Muscle layer of duodenum (tissue), 2 donors: ENCODE measurements around the gene MPPE1.
"Not testable (repeated sequence)": the region's sequence is repeated elsewhere in the genome, so short reads cannot be mapped to it uniquely, and the experiment has no call there.

Experiments
- H3K27ac ChIP-seq: one replicate; pipeline ENCODE4 v1.7.0; 2013; ENCODE audit warnings: mild to moderate bottlenecking, low read length
- H3K27me3 ChIP-seq: one replicate; pipeline ENCODE4 v1.7.0; 2013; ENCODE audit warnings: low read depth, mild to moderate bottlenecking, control low read depth, low read length
- H3K36me3 ChIP-seq, 2 donors: one replicate each; pipeline ENCODE4 v1.7.0; 2013; ENCODE audit warnings: low read length in 2 of 2, control low read depth in 1 of 2, mild to moderate bottlenecking in 1 of 2; ENCODE audit not compliant: insufficient read depth in 2 of 2, control insufficient read depth in 1 of 2
- H3K4me1 ChIP-seq, 2 donors: one replicate each; pipeline ENCODE4 v1.7.0; 2013; ENCODE audit warnings: low read length in 2 of 2, mild to moderate bottlenecking in 2 of 2, control low read depth in 1 of 2, moderate library complexity in 1 of 2; ENCODE audit not compliant: insufficient read depth in 2 of 2, control insufficient read depth in 1 of 2
- H3K4me3 ChIP-seq, 2 donors: one replicate each; pipeline ENCODE4 v1.7.0; 2013; ENCODE audit warnings: low read length in 2 of 2, low read depth in 1 of 2, mild to moderate bottlenecking in 1 of 2
- H3K9me3 ChIP-seq, 2 donors: one replicate each; pipeline ENCODE4 v1.7.0; 2013; ENCODE audit warnings: low read length in 2 of 2, control low read depth in 1 of 2, mild to moderate bottlenecking in 1 of 2; ENCODE audit not compliant: control insufficient read depth in 1 of 2
- donor health status: healthy.

Gene MPPE1

GRCh38 chr18:11919522-11919921 is 11.4 kb upstream of the MPPE1 start:
- not testable (repeated sequence) for H3K27ac ChIP-seq

GRCh38 chr18:11916880-11917279 is 8.8 kb upstream of the MPPE1 start:
- not testable (repeated sequence) for H3K27me3 ChIP-seq, H3K27ac ChIP-seq, H3K9me3 ChIP-seq, H3K4me1 ChIP-seq, H3K36me3 ChIP-seq, H3K4me3 ChIP-seq

More at GRCh38 chr18:11919522-11919921, 11.4 kb upstream of the MPPE1 start:
- H3K36me3 ChIP-seq, H3K4me1 ChIP-seq, H3K9me3 ChIP-seq, H3K27me3 ChIP-seq, H3K4me3 ChIP-seq: not testable (repeated sequence)

GRCh38 chr18:11909591-11910026 is 1.5 kb upstream of the MPPE1 start:
- Histone ChIP-seq H3K36me3 (peaks cover 0 to 19% of the 10 kb centered on the region in 2 donors), H3K27me3 (no peaks in the 10 kb centered on the region), H3K27ac (peak overlapping the region; percentile 98), H3K4me3 (peak overlapping the region in 1 of 2 donors; percentile 93), H3K4me1 (peaks cover 0 to 8% of the 10 kb centered on the region in 2 donors), H3K9me3 (no peaks in the 10 kb centered on the region)

- Histone ChIP-seq H3K36me3 (peaks cover 0 to 23% of the 10 kb centered on the region in 2 donors), H3K4me1 (peaks cover 0 to 8% of the 10 kb centered on the region in 2 donors), H3K4me3 (peak overlapping the region; percentile 77 to 93), H3K27ac (peak overlapping the region; percentile 98), H3K27me3 (no peaks in the 10 kb centered on the region), H3K9me3 (no peaks in the 10 kb centered on the region)
These were observed 941 bp upstream of the MPPE1 start for GRCh38 chr18:11909061-11909455.

GRCh38 chr18:11906926-11907874 is 917 bp downstream of the MPPE1 start:
- Histone ChIP-seq H3K4me1 (peaks cover 0 to 8% of the 10 kb centered on the region in 2 donors), H3K27me3 (no peaks in the 10 kb centered on the region), H3K36me3 (peaks cover 8 to 34% of the 10 kb centered on the region in 2 donors), H3K4me3 (peak overlapping the region; percentile 77 to 93), H3K27ac (peak overlapping the region; percentile 98), H3K9me3 (no peaks in the 10 kb centered on the region)

- H3K36me3 ChIP-seq, result peaks cover 12 to 34% of the 10 kb centered on the region in 2 donors
These were observed 1.9 kb downstream of the MPPE1 start for GRCh38 chr18:11906176-11906575.

GRCh38 chr18:11905613-11906012 is 2.5 kb downstream of the MPPE1 start:
- peaks cover 0 to 8% of the 10 kb centered on the region in 2 donors for H3K4me1 ChIP-seq
- no peaks in the 10 kb centered on the region for H3K9me3 ChIP-seq
- H3K27ac ChIP-seq, result no peak overlapping the region
- no peaks in the 10 kb centered on the region for H3K27me3 ChIP-seq
- no peak overlapping the region for H3K4me3 ChIP-seq
- H3K36me3 ChIP-seq, result peaks cover 12 to 34% of the 10 kb centered on the region in 2 donors

More at GRCh38 chr18:11906176-11906575, 1.9 kb downstream of the MPPE1 start:
- Histone ChIP-seq H3K27me3 (no peaks in the 10 kb centered on the region), H3K4me3 (no peak overlapping the region), H3K27ac (no peak overlapping the region), H3K9me3 (no peaks in the 10 kb centered on the region), H3K4me1 (peaks cover 0 to 8% of the 10 kb centered on the region in 2 donors)

- H3K4me3 ChIP-seq, result no peak overlapping the region
- H3K27ac ChIP-seq, result no peak overlapping the region
- no peaks in the 10 kb centered on the region for H3K27me3 ChIP-seq
- peaks cover 12 to 27% of the 10 kb centered on the region in 2 donors for H3K36me3 ChIP-seq
- H3K9me3 ChIP-seq, result no peaks in the 10 kb centered on the region
- peaks cover 0 to 8% of the 10 kb centered on the region in 2 donors for H3K4me1 ChIP-seq
These were observed 5.4 kb downstream of the MPPE1 start for GRCh38 chr18:11902522-11903292.

- Histone ChIP-seq H3K36me3 (peaks cover 12 to 33% of the 10 kb centered on the region in 2 donors), H3K4me3 (no peak overlapping the region), H3K27ac (no peak overlapping the region), H3K4me1 (peaks cover 0 to 2% of the 10 kb centered on the region in 2 donors), H3K9me3 (no peaks in the 10 kb centered on the region), H3K27me3 (no peaks in the 10 kb centered on the region)
These were observed 6.2 kb downstream of the MPPE1 start for GRCh38 chr18:11901826-11902438.

GRCh38 chr18:11899063-11899462 is 9.1 kb downstream of the MPPE1 start:
- Histone ChIP-seq H3K4me1 (no peaks in the 10 kb centered on the region), H3K27me3 (no peaks in the 10 kb centered on the region), H3K9me3 (no peaks in the 10 kb centered on the region), H3K27ac (no peak overlapping the region), H3K4me3 (no peak overlapping the region), H3K36me3 (peaks cover 18 to 29% of the 10 kb centered on the region in 2 donors)

GRCh38 chr18:11897781-11898180 is 10.3 kb downstream of the MPPE1 start:
- Histone ChIP-seq H3K27ac (no peak overlapping the region), H3K4me3 (no peak overlapping the region), H3K9me3 (no peaks in the 10 kb centered on the region), H3K27me3 (no peaks in the 10 kb centered on the region), H3K4me1 (no peaks in the 10 kb centered on the region), H3K36me3 (peaks cover 21 to 28% of the 10 kb centered on the region in 2 donors)
